ENCODE results near the gene NINJ2.
"Not testable (repeated sequence)": the region's sequence is repeated elsewhere in the genome, so short reads cannot be mapped to it uniquely, and the experiment has no call there.

Gene NINJ2

DNA sequence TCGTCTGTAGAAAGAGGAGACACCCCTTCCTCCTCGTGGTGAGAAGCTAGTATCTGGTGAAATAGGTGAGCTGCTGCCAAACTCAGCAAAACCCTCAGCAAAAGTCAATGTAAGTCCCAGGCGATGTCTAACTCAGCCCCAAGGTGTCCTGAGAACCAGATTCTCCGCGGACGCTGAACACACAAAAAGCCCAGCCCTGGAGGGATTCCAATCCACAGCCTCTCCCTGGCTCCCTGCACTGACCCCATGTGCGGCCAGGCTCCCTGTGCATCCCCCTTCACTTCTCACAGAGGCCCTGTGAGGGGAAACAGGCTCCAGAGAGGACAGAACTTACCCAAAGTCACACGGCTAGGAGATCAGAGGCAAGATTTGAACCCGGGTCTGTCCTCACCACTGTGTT is 81.5 kb downstream of the NINJ2 start:
- no peak for DNase-seq

DNA sequence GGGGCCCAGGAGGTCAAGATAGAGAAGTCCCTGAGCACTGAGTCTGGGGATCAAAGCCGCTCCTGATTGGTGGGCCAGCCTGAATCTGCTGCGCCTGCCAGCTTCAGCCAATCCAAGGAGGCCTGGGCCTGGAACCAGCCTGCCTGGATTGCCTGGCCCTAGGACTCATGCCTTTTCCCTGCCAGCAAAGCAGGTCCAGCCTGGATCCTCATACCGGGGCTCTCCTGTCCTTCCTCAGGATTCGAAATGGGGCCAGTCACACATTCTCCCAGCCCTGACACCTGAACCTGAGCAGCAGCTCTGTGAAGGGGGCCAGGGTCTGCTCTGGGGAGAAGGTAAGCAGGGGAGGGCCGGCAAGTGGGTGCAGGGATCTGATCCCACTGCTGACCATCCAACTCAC is 81.9 kb downstream of the NINJ2 start:
- no peak for DNase-seq

DNA sequence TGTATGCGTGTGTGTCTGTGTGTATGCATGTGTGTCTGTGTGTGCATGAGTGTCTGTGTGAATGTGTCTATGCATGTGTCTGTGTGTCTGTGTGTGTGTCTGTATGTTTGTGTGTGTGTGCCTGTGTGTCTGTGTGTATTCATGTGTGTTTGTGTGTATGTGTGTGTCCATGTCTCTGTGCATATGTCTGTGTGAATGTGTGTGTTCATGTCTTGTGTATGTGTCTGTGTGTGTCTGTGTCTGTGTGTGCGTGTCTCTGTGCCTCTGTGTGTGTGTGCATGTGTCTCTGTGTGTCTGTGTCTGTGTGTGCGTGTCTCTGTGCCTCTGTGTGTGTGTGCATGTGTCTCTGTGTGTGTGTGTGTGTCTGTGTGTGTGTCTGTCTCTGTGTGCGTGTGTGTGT is 82.4 kb downstream of the NINJ2 start:
- no peak for DNase-seq

DNA sequence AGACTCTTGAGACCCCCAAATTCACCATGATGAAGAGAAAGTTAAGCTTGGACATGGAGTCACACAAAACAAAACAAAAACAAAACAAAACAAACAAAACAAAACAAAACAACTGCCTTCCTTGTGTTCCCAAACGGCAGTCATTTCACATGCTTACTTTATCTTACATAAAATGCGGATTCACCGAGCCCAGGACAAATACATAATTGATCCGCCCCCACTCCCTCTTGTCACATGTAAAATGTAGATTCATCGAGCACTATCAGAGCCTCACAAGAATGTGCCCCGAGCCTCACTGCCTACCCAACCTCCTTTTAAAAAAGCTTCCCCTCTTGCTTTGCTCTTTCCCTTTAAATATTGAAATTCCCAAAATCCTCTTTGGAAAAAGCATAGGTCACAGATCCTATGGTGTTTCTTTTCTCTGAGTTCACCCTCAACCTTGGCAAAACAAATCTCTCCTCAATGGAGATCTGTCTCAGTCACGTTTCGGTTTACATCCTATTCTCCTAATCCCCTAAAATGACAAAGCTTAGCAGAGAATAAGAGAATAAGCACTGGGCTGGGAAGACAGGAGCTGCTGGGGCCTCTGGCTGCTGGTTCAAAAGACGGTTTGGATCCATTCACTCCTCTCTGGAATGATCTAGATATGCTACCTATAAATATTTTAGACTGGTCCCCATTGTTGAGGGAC is 83.7 kb downstream of the NINJ2 start:
- no peak for DNase-seq

DNA sequence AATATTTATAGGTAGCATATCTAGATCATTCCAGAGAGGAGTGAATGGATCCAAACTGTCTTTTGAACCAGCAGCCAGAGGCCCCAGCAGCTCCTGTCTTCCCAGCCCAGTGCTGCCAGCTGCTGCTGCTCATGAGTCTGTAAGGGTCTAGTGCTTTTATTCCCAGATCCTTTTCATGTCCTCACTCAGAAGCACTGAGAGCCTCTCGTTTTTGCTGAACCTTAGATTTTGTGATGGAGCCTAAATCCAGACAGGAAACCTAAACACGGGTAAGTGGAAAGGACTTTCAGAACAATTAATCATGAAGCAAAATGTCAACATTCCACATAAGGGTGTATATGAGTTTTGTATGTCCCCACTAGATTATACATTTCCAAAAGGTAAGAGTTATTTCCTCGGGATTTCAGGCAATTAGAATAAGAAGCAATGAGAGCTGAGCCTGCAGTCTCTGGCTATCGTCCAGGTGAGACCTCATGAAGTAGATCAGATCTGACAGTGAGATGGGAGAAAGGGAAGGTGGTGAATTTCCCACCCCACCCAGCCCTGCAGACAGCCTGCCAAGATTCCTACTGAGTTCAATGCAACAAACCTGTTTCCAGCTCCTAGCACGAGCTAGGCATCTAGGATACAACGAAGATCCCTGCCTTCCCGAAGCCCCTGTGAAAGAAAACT is 84.4 kb downstream of the NINJ2 start:
- no peak for DNase-seq

DNA sequence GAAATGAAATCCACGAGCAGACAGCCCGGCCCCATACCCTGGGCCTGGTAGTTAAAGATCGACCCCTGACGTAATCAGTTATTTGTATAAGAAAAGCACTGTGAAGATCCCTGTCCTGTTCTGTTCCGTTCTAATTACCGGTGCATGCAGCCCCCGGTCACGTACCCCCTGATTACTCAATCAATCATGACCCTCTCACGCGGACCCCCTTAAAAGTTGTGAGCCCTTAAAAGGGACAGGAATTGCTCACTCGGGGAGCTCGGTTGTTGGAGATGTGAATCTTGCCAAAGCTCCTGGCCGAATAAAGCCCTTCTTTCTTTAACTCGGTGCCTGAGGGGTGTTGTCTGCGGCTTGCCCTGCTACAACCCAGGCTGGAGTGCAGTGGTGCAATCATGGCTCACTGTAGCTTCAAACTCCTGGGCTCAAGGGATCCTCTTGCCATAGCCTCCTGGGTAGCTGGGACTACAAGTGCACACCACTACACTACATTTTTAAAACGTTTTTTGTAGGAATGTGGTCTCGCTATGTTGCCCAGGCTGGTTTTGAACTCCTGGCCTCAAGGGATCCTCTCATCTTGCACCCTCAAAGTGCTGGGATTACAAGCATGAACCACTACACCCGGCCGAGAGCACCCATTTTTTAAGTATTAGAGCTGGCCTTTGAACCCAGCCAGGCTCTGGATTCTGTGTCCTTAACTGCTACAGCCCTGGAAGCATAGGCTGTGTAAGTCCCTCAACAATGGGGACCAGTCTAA is 85.1 kb downstream of the NINJ2 start:
- DNase-seq = not testable (repeated sequence)

DNA sequence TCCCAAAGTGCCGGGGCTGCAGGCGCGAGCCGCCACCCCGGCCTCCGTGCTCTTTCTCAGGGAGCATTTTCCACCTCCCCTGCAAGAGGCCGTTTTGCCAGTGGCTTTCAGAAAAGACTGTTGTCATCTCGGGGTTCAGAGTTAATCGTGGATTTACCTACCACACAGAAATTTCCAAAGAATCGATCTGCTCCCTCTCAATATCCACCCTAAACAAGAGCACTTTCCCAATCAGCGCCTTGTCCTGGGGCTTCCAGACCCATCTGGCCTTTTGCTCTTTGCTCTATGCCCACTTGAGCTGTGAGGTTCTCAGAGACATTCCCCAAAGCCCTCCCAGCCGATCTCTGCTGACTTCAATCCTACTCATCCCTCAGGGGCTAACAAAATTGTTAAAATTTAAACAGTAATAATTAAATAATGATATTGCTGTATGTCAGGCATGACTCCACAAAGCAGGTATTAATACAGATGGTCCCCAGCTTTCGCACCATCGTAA is 86.6 kb downstream of the NINJ2 start:
- no peak for DNase-seq

DNA sequence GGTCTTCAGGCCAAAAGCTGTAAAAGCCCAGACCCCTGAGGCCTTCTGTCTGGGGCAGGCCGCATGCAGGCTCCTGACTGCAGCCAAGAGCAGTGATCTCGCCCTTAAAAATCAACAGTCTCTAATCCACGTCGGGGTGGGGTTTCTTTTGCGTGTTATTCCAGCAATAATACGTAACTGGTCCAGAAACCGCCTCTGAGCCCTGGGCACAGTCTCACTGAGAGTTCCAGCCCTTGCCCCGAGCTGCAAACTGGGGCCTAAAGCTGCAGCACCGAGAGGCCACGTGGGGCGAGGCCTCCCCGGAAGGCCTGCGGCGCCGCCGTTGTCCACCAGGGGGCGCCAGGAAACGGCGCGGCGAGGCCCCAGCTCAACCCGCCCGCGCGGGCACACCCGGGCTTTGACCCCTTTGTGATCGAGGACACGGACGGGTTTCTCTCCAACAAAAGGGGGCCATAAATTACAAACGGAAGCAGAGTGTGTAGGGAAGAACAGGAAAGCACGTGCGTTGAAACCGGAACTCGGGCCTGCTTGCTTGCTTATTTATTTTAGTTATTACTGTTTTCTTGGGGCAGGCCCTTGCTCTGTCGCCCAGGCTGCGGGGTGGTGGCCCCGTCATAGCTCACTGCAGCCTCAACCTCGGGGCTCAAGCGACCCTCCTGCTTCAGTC is 87.2 kb downstream of the NINJ2 start:
- DNase-seq = peak; percentile 32

DNA sequence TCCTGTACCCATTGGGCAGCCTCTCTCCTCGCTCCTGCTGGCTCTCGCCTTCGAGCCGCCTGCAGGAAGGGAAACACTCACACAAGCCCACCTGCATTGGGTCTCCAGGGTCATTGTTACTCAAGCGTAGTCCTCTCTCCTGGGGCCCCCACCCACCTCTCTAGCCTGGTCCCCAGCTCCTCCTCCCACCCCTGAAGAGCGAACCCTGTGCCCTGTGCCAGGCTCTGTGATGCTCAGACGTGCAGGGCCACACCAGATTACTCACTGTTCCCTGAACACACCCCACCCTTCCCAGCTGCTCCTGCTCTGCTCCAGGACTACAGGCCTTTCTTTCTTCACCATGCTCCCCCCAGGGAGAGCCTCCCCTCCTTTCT is 88.1 kb downstream of the NINJ2 start:
- DNase-seq = no peak

DNA sequence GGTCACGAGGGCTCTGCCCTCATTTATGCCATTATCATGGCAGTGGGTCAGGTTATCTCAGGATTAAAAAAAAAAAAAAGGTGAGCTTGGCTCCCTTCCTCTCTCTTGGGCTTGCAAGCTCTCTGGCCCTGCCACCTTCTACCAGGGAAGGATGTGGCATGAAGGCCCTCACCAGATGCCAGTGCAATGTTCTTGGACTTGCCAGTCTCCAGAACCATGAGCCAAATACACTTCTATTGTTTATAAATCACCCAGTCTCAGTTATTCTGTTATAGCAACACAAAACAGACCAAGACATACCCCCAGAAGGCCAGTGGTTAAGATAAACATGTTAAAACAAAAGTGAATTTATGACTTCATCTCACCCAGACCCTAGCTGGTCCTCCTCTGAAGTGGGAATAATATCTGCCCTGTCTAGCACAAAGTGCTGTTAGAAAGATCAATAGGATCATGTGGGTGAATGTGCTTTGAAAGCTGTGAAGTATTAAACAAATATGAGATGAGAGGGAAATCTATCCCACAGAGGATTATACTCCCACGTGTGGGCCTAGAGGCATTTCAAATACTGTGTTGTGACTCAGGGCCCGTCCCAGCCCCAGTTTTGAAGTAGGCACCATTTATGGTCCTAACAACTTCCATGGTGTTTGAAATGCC is 88.6 kb downstream of the NINJ2 start:
- DNase-seq = no peak

DNA sequence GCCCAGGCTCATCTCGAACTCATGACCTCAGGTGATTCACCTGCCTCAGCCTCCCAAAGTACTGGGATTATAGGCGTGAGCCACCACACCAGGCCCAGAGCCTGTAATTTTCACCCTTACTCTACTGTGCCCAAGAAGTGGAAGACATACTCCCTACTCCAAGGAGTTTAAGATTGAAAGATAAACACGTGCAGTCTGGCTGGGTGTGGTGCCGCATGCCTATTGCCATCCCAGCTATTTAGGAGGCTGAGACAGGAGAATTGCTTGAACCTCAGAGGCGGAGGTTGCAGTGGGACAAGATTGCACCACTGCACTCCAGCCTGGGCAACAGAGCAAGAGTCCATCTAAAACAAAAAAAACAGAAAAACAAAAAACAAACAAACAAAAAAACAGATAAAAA is 90.0 kb downstream of the NINJ2 start:
- DNase-seq = no peak

DNA sequence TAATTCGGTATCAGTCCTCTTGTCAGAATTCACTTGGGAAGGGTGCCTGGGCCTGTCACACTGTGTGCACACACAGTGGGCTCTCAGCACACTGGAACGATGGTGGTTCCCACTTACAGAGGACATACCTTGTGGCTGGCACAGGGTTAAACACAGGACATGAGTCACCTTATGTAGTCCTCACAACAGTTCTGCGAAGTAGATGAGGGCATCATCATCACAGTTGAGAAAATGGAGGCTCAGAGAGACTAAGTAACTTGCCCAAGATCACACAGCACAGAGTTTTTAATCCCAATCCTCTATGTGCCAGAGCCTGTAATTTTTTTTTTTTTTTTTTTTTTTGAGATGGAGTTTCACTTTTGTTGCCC is 90.7 kb downstream of the NINJ2 start:
- no peak for DNase-seq

DNA sequence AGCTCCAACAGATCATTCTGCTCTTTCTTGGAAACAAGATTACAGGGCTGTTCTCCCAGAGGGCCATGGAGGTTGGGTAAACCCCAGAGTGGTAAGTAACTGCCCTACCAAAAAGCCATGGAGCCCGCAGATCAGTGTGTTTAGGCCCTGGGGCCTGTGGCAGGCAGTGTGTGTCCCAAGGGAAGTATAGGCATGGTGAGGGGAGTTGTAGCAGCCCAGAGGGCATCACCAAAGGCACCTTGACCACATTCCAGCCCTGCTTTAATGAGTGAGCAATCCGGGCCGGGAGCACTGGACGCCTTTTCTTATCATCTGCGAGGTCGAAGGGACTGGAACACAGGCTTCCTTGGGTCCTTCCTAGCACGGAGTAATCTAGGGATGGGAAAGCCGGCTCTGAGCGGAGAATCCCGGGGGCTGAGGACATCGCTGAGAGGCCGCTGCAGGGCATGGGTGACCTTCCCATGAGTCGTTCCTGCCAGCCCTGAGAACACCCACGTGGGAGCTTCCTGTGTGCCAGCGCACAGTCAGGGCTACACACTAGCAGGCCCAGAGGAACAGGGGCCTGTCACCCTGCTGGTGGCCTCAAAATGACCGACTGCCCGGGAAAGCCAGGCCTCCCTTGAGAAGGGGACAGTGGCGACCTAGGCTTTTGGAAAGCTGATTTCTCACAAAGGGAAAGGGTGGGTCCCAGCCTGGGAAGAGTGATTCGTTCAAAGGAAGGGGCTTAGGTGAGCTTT is 91.3 kb downstream of the NINJ2 start:
- no peak for DNase-seq

DNA sequence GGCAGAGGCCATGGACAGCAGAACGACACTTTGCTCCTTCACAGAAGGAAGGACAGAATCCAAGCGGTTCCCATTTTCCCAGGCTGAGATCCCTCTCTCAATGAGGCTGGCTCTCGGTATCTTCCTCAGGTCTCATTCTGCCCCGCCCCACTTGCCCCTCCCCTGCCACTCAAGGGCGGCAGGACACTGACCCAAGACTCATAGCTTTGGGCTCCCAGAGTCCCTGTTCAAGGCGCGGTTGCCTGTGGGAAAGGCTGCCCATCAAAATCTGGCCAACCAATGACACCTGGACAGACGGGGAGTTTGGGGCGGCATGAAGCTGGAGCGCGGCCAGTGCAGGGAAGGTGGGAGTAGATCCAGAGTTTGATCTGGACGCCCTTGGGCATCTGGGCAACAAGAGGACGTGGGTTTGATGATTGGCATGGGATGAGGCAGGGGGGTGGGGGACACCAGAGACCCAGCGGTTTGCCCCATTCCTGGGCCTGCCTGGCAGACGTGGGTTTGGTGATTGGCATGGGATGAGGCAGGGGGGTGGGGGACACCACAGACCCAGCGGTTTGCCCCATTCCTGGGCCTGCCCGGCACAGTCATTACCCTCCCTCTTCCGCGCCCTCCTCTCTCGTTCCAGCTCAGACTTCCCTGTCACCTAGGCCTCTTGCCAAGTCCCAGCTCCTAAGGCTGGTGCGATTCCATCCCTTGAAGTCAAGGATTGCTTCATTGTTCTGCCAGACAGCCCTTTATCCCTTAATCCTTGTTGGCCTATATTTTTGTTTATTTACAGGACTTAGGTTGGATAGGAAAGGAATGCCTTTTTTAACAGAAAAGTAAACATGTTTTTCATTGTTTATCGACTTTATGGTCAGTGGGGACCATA is 92.1 kb downstream of the NINJ2 start:
- peak; percentile 19 for DNase-seq

DNA sequence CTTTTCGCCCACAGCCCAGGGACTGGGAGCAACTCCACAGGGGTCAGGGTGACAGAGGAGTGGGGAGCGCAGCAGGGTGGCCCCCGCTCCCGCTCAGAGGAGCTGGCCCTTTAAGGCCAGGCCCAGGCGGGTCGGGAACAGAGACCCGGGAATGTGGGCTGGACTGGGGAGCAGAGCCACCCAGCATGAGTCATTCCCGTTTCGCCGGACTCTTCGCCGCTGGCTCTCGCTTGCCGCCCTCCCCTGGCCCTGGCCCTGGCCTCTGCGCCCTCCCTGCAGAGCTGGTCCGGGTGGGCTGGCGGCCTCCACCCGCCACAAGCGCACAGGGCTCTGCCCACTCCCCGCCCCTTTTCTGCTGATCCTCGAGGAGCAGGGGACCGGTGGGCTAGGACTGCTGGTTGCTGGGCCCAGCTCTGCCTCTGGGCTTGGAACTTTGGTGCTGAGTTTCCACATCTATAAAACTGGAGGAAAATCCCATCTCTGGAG is 92.8 kb downstream of the NINJ2 start:
- no peak for DNase-seq

DNA sequence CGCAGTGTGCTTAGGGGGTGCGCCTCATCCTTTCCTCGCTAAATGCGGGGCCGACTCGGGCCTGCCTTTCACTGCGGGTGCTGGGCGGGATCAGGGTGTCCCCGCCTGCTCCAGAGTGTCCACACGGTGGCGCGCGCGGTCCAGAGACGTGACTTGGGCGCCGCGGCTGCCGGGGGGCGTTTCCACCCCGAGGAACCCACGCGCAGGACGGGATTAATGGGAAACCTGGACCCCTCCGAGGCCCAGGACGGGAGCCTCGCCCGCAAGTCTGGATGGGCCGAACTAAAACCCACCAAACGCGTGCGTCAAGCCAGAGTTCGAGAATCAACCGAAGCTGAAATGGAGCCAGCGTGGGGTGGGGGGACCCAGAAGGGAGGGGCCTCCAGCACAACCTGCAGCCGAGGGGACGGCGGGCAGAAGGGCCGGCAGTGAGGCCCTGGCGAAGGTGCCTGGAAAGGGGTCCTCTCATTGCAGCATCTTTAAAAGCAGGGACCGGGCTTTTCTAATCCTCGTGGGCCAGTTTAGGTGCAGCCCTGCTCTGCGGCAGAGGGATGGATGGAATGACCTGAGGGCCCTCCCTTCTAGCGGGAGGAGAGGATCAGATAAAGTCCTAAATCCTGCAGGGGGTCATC is 93.3 kb downstream of the NINJ2 start:
- DNase-seq = no peak

DNA sequence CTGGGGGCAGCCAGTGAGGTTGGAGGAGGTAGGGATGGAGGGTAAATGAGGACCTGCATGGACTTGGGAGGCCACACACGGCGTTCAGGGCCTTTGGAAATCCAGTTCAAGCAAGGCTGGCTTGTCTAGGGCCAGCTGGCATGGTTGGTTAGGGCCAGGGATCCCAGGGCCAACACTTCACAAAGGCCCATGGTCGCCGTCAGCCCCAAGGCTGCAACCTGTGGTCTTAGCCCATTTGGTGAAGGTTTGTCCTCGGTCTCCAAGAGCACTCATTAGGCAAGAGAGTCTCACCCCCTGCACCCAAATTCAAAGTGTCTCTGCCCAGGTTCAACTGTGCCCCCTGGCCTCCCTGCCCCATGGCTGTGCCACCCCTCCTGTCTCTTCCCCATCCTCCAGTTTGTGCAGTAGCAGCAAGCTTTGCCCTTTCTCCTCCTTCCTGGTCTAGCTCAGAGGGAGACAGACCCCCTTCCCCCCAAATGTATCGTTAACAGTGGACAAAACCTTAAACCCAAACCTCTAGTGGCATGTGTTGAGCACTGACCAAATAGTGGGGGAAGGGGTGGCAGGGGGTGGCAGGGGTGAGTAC is 94.1 kb downstream of the NINJ2 start:
- no peak for DNase-seq

DNA sequence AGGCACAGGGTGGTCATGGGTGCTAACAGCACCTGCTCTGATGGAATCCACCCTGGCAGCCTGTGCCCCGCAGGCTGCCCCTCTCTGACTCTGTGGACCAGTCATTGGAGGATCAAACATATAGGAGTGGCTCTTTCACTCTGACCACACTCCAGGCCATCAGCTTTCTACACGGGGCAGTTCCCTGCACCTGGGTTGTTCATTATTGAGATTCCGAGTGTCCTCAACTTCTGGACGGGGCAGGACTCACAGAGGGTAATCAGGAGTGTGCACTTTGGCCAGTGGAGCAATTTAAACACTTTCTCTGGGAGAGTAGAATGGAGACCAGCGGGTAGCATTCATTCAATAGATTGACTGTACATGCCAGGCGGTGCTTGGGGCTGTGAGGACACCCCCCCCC is 94.8 kb downstream of the NINJ2 start:
- DNase-seq = no peak

DNA sequence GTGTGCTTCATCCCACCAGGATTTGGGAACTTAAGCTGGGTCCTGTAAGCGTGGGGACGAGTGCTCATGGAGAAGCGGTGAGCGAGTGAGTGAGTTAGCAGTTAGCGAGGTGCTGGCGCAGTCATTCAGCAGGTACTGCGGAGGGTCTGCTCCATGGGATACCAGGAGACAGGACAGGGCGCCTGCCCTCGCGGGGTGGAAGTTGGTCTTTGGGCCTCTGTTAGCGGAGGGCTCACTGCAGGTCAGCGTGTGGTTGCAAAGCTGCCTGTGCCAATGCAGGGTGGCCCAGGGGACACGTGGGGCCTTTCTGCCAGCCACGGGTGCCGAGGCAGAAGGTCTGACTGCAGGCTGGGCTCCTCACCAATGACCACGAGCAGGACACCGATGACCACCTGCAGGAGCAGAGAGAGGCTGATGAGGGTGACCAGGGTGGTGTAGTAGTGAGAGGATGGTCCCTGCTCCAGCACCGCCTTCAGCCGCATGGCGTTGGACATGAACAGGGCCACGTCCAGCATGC is 97.6 kb downstream of the NINJ2 start:
- no peak for DNase-seq

DNA sequence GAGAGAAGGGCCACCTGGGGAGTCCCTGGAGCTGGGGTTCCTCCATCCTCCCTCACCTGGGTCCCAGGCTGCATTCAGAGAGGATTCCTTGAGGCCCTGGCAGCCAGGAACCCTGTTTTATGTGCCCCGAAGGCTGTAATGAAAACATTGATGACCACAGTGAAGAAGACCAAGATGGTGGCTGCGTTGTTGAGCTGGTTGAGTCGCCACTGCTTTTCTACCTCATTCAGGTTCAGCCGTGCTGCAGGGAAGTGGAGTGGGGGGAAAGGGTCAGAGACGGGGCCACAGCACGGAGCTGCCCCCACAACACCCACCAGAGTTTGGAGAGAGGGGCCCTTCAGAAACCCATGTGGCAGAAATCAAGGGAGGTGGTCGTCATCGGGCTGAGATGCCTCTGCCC is 98.1 kb downstream of the NINJ2 start:
- DNase-seq = no peak

Data from DMS 273 treated with DMSO at 0.1 percent for 48 hours (cell line).